ENCODE results near the gene MEIOB.
"Not testable (repeated sequence)": the region's sequence is repeated elsewhere in the genome, so short reads cannot be mapped to it uniquely, and the experiment has no call there.

The MEIOB gene

GRCh38 chr16:1876066-1876465 lies 4.1 kb upstream of the MEIOB start:
- not testable (repeated sequence) for DNase-seq

DNA sequence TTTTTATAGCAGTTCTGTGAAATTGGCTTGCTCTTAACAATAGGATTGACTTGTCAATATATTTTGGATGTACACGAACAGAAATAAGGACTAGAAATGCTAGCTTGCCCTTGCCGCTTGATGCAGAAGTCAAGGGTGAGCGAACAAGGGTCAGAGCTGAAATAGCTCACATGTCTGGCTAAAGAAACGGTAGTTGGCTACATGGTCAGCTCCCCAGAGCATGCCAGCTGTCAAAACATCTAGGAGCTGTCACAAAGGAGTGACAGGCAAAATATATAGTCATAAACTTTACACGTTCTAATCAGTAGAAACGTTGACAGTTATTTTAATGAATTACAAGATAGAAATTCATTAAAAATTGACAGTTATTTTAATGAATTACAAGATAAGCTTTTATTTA lies 2.9 kb upstream of the MEIOB start:
- no peak for DNase-seq

DNA sequence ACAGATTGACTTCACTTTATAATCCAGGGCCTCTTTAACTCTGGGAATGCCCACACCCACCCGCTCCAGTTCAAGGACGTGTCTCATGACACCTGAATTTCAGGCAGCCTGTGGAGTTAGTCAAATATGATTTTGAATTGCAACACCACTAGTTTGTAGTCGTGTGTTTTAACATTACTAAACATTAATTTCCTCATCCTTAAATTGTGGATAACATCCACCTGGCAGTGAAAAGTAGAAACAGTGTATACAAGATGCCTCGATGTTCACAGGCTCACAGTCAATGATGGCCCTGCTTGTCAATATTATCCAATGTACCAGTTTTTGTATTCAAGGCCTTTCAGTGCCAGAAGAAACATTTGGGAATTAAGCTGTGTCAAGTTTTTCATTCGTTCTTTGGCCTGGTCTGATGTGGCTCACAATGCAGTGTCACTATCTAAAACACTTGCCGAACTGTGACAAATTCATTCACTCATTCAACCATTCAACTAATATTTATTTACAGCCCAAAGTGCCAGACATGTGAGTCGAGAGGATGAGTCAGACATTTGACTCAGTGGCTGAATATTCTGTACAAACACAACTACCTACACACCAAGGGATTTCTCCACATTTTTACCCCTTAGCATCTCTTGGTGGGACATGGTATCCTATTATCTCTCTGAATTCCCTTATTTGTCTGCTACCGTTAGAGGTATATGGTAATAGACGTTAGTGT lies 1.4 kb downstream of the MEIOB start:
- no peak for DNase-seq

DNA sequence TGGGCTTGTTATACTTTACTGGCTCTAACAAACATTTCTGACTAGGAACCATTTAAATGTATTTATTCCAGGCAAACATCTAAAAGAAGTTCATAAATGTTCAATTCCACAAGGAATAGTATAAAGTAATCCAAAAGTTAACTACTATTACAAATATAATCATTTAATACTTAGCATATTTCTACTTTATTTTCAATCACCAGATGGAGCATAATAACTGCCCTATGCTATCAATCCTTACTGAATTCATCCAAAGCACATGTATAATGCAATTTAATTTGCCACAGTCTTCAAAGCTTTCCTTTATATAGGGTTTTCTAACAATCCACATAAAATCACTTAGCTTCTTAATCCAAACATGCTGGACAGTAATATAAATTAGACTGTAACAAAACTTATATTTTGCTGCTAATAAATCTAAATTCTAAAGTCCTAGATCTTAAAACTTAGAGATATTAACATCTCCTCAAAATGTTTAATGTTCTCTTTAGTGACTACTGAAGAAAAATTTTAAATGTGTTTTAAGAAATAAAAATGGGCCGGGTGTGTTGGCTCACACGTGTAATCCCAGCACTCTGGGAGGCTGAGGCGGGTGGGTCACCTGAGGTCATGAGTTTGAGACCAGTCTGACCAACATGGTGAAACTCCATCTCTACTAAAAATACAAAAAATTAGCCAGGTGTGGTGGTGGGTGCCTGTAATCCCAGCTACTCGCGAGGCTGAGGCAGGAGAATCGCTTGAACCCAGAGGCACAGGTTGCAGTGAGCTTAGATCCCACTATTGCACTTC lies 5.9 kb downstream of the MEIOB start:
- DNase-seq: no peak

DNA sequence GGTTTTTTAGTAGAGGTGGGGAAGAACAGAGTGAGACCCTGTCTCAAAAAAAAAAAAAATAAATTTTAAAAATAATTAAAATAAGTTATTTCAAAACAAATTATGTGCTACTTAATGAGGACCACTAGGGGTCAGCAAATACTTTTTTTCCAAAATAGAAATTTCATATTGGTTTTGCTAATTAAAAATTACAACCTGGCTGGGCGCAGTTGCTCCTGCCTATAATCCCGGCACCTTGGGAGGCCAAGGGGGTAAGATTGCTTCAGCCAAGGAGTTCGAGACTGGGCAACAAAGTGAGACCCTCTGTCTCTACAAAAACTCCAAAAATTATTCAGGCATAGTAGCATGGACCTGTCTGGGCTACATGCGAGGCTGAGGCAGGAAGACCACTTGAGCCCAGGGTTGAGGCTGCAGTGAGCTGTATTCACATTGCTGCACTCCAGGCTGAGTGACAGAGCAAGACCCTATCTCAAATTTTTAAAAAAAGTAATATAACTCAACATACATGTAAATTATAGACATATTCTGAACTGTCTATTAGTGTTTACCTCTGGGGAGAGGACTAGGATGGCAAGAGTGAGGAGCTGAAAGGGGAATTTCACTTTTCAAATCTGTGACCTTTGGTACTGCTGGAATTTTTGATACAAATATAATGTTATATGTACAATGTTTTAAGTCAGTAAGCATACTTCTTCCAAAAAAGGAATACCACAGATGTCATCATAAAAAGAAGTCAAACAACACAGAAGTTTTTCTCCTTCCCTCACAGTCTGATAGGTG lies 8.1 kb downstream of the MEIOB start:
- DNase-seq: peak in 1 of 2 donors; percentile 48

GRCh38 chr16:1862394-1862793 lies 9.6 kb downstream of the MEIOB start:
- DNase-seq: no peak

GRCh38 chr16:1861730-1862129 lies 10.2 kb downstream of the MEIOB start:
- DNase-seq: no peak

DNA sequence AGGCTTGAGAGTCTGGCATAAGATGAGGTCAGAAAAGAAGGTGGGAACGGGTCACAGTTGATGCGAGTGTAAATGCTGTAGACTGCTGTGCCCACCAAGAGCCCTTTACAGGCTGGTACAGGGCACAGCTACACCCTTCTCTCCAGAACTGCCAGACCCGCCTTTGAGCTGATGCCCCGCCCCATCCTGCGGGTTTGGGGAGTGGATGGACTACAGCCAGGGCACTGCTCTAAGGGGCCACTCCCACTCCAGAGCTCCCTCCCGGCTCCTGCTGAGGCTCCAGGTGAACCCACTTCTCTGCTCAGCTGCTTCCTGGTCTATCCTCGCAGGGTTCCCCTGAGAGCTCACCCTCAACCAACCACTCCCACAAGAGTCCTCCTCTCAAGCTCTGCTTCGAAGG lies 12.3 kb downstream of the MEIOB start:
- DNase-seq: no peak

DNA sequence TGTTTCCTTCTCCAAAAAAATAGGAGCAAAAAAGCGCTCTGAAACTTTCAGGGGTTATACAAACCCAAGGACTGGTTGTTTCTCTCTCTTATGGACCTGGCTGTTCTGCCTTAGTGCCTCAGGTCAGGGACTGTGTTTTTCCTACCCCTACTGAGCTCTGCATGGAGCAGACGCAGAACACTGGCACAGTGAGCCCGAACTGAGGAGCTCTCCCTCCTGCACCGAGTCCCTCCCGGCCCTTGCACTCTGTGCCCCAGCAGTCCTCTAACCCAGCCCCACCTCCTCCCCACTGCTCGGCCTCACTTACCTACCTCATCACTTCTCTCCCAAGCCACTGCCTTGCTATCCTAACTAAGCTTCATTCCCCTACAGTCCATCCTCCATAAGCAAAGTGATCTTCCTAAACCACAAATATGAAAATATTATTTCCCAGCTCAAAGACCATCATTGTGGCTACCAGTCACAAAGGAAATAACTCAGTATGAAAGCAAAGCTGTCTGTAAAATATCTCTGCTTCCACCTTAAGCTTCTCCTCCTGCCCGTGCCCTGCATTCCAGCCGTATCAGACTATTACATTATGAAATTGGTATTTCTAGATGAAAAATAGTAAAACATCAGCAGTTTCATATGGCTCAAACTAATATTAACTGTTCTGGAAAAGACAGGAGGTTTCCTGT lies 13.6 kb downstream of the MEIOB start:
- no peak for DNase-seq

GRCh38 chr16:1857433-1858097 lies 14.4 kb downstream of the MEIOB start:
- DNase-seq: no peak

DNA sequence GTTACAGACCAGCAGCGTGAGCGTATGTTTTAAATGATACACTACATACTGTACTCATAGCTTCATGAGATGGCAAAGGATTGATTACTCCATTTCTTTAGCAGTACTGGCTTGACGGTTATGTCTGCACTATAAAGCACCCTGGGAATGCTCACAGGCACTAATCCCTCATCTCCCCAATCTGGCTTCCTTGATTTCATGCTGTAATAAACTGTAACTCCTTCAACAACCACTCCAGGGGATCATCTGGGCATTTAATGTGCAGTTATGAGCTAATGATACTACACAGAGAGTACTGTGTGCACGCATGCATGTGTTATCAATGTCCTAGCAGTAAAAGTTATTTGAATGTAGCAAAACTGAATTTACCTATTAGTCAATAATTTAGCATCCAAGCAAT lies 20.2 kb downstream of the MEIOB start:
- DNase-seq: no peak

DNA sequence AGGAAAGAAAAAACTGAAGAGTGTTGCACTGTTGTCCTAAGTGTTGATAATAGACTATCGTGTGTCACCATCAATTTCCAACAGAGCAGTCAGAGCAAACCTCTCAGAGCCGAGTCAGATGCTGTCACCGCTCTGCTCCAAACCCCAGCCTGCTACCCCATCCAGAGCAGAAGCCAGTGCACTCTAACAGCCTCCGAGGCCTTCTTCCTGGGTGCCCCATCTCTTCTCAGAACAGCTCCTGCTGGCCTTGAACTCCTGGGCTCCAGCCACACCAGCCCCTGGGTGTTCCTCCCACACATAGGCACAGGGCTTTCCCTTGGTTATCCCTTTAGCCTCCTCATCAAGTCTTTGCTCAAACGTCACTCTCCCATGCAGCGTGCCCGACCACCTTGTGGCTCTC lies 21.0 kb downstream of the MEIOB start:
- no peak for DNase-seq

- DNase-seq: no peak
These were observed 25.5 kb downstream of the MEIOB start for GRCh38 chr16:1846416-1846815.

- no peak for DNase-seq
These were observed 26.0 kb downstream of the MEIOB start for GRCh38 chr16:1845985-1846384.

GRCh38 chr16:1839554-1839953 lies 32.4 kb downstream of the MEIOB start:
- DNase-seq: no peak

- DNase-seq: no peak
These were observed 37.9 kb downstream of the MEIOB start for GRCh38 chr16:1834096-1834495.

- DNase-seq: no peak
These were observed 39.0 kb downstream of the MEIOB start for GRCh38 chr16:1832838-1833454.

GRCh38 chr16:1831186-1832075 lies 40.5 kb downstream of the MEIOB start:
- DNase-seq: no peak

DNA sequence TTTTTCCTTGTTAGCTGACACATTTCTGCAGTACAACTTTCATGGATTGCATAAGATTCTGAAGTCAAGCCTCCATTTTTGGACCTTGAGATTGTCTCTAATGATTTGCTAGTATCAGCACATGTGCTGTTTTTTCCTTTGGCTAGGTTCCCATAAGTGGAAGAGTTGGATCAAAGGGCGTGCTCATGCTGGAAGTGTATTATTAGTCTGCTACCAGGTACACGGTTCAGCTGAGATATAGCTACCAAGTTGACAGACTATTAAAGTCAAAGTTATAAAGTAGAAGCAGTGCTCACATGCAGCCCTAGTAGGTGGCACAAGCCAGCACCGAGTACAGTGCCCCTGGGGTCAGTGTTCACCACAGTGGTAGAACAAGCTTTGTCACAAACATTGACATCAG lies 41.8 kb downstream of the MEIOB start:
- no peak for DNase-seq

DNA sequence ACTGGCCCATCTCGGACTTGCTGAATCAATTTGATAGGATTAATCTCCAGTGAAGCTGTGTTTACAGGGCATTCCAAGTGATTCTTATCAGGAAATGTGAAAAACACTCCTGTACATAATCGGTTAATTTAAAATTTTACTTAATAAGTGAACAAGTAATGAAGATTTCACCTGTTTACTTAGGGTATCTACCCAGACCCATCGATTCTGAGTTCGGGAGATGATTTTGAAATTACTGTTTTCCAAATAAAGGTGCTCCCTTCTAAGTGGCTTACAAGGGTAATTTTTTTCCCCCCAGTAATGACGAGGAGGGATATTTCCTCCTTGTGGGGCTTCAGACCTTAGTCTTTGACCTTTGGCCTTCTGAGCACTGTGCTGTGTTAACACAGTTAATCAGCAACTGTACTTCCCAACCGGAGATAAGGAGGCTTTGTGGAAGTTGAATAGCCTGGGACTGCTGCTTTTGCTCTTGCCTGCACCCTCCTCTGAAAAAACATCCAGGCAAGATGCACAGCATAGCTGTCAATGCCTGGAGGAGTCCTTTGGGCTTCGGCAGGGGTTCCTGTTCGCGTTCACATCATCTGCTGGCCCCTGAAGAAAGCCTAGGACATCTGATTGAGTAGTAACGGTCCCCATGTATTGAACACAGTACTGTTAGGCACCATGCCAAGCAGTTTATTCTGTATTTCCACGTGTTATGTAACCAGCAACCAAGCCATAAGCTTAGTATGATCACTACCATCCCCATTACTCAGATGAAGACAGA lies 43.1 kb downstream of the MEIOB start:
- DNase-seq: no peak
